SK-N-SH (cell line): Measurements from ENCODE around the gene MMP2. TPM values are rescaled to one million over a fixed set of nuclear protein-coding genes. Genes with fewer than 3 reads are reported as not detected.
A peak's percentile ranks its signal among the peaks of the same experiment; 100 is the strongest.

Experiments used
- CTCF ChIA-PET: fragments of 300-600, 350-600 bp; formaldehyde crosslinking; extraction: SDS; loops from one replicate; lab custom pipeline; 2021; lab: Yijun Ruan, JAX
- POLR2A ChIA-PET: fragments of 350-600 bp; sonication (Branson Sonifier 250); formaldehyde crosslinking; extraction: SDS; loops from one replicate; lab custom pipeline; 2020; ENCODE audit warnings: antibody characterized with exemption, inconsistent platforms; lab: Yijun Ruan, JAX
- DNase-seq: peaks from one replicate; pipeline ENCODE4 v3.0.0; 2012
- H2AFZ ChIP-seq: fragments of 200-600 bp; sonication (generic); 2 replicates; pipeline ENCODE4 v1.8.1; 2016; ENCODE audit warnings: antibody characterized with exemption, mild to moderate bottlenecking, low read depth
- H3F3A ChIP-seq: fragments of 200-600 bp; sonication (generic); replicated peaks from 2 replicates; pipeline ENCODE3; 2016; ENCODE audit warnings: antibody characterized with exemption, mild to moderate bottlenecking; ENCODE audit not compliant: insufficient read depth
- H3K27ac ChIP-seq, 2 experiments: fragments of 200-500 bp in 1 of 2; fragments of 200-600 bp in 1 of 2; sonication (Bioruptor generic) in 1 of 2; sonication (generic), shearing (Covaris generic) in 1 of 2; 2 replicates each; pipeline versions ENCODE4 v1.5.1 to v1.6.1; 2014 to 2016; ENCODE audit warnings: low read depth in 2 of 2, inconsistent platforms in 1 of 2, low read length in 1 of 2, mild to moderate bottlenecking in 1 of 2, mixed read lengths in 1 of 2
- H3K27me3 ChIP-seq: fragments of 200-600 bp; sonication (generic), shearing (Covaris generic); 2 replicates; pipeline ENCODE4 v1.6.1; 2016; ENCODE audit warnings: mixed run types; ENCODE audit not compliant: insufficient read depth
- H3K36me3 ChIP-seq, 2 experiments: fragments of 200-500 bp in 1 of 2; fragments of 200-600 bp in 1 of 2; sonication (Bioruptor generic) in 1 of 2; sonication (generic) in 1 of 2; replicated peaks in 1 of 2; 2 replicates each; pipeline versions ENCODE3 to v1.5.1; 2014 to 2016; ENCODE audit warnings: low read length in 1 of 2, mild to moderate bottlenecking in 1 of 2; ENCODE audit not compliant: insufficient read depth in 2 of 2, control insufficient read depth in 1 of 2
- H3K4me1 ChIP-seq, 2 experiments: fragments of 200-500 bp in 1 of 2; fragments of 200-600 bp in 1 of 2; sonication (Bioruptor generic) in 1 of 2; sonication (generic), shearing (Covaris generic) in 1 of 2; 2 replicates each; pipeline versions ENCODE4 v1.5.1 to v1.6.1; 2014 to 2016; ENCODE audit warnings: low read depth in 1 of 2, low read length in 1 of 2, mixed run types in 1 of 2; ENCODE audit not compliant: insufficient read depth in 2 of 2, control insufficient read depth in 1 of 2
- H3K4me2 ChIP-seq: fragments of 200-600 bp; sonication (generic), shearing (Covaris generic); 2 replicates; pipeline ENCODE4 v1.6.1; 2017; ENCODE audit warnings: mixed run types
- H3K4me3 ChIP-seq, 2 experiments: fragments of 200-500 bp in 1 of 2; fragments of 200-600 bp in 1 of 2; sonication (Bioruptor generic) in 1 of 2; sonication (generic), shearing (Covaris generic) in 1 of 2; 2 replicates each; pipeline versions ENCODE4 v1.5.1 to v1.8.1; 2014 to 2016; ENCODE audit warnings: low read depth in 2 of 2, inconsistent platforms in 1 of 2, low read length in 1 of 2, mild to moderate bottlenecking in 1 of 2, mixed read lengths in 1 of 2, moderate library complexity in 1 of 2
- H3K79me2 ChIP-seq: fragments of 200-600 bp; sonication (generic); 2 replicates; pipeline ENCODE4 v1.8.1; 2017; ENCODE audit warnings: mild to moderate bottlenecking; ENCODE audit not compliant: insufficient read depth
- H3K9ac ChIP-seq: fragments of 200-600 bp; sonication (generic); 2 replicates; pipeline ENCODE4 v1.6.1; 2017; ENCODE audit warnings: mixed run types
- H3K9me2 ChIP-seq: fragments of 200-600 bp; sonication (generic); 2 replicates; pipeline ENCODE4 v1.6.1; 2017; ENCODE audit warnings: mixed run types
- H3K9me3 ChIP-seq: fragments of 200-600 bp; sonication (generic); 2 replicates; pipeline ENCODE4 v1.6.1; 2017; ENCODE audit warnings: mixed run types, mild to moderate bottlenecking, moderate library complexity
- H4K20me1 ChIP-seq: fragments of 200-600 bp; sonication (generic); 2 replicates; pipeline ENCODE4 v1.6.1; 2017; ENCODE audit warnings: mild to moderate bottlenecking, mixed run types; ENCODE audit not compliant: insufficient read depth
- CTCF ChIP-seq: fragments of 200-600 bp; sonication (generic); IDR thresholded peaks from 2 replicates; pipeline ENCODE4 v1.6.1; 2017; ENCODE audit warnings: antibody characterized with exemption, mild to moderate bottlenecking, moderate library complexity
- ELF1 ChIP-seq: IDR thresholded peaks from 2 replicates; pipeline ENCODE4 v1.4.0; 2012
- FOSL2 ChIP-seq: IDR thresholded peaks from 2 replicates; pipeline ENCODE4 v1.4.0; 2012; ENCODE audit warnings: low read depth, mild to moderate bottlenecking, moderate library complexity, borderline replicate concordance
- FOXM1 ChIP-seq: IDR thresholded peaks from 2 replicates; pipeline ENCODE4 v1.4.0; 2012; ENCODE audit warnings: low read depth, mild to moderate bottlenecking
- GABPA ChIP-seq: IDR thresholded peaks from 2 replicates; pipeline ENCODE4 v1.4.0; 2012; ENCODE audit warnings: low read depth, mild to moderate bottlenecking
- MAX ChIP-seq: IDR thresholded peaks from 2 replicates; pipeline ENCODE4 v1.4.0; 2012; ENCODE audit warnings: low read depth
- POLR2AphosphoS5 ChIP-seq: IDR thresholded peaks from 2 replicates; pipeline ENCODE4 v1.6.1; 2012; ENCODE audit warnings: low read depth, low read length
- RAD21 ChIP-seq: IDR thresholded peaks from 2 replicates; pipeline ENCODE4 v1.6.1; 2012; ENCODE audit warnings: mild to moderate bottlenecking, low read length
- RXRA ChIP-seq: IDR thresholded peaks from 2 replicates; pipeline ENCODE4 v1.4.0; 2012; ENCODE audit warnings: low read depth, mild to moderate bottlenecking, borderline replicate concordance
- TEAD4 ChIP-seq: IDR thresholded peaks from 2 replicates; pipeline ENCODE4 v1.4.0; 2012; ENCODE audit warnings: mild to moderate bottlenecking, borderline replicate concordance; ENCODE audit not compliant: insufficient read depth
- WGBS: methylation state at CpG from one replicate; pipeline ENCODE4 v1.1.6; 2017; ENCODE audit warnings: low lambda C conversion rate; 5-methylcytosine and 5-hydroxymethylcytosine counted together
- polyA plus RNA-seq, 3 experiments: library from polyadenylated mRNA; depleted of rRNA; stranded (reverse); fragments of >200 nt; gene quantifications; 2 replicates each; pipeline ENCODE4 v1.2.3, GENCODE V29; 2012
- TF ChIP-seq, protein P1 (sequence below): IDR thresholded peaks from 2 replicates; pipeline ENCODE4 v1.4.0; 2012; ENCODE audit warnings: low read depth, borderline replicate concordance
- TF ChIP-seq, protein P2 (sequence below): IDR thresholded peaks from 2 replicates; pipeline ENCODE4; 2012
- TF ChIP-seq, protein P3 (sequence below): IDR thresholded peaks from 2 replicates; pipeline ENCODE4 v1.4.0; 2012; ENCODE audit warnings: low read depth, borderline replicate concordance

The MMP2 gene
- polyA plus RNA-seq, 1 of the 3 experiments (the other 2 are of a cell fraction) = 1,101 TPM

GRCh38 chr16:55496509-55497145 lies 17.6 kb downstream of the MMP2 start:
- WGBS = 0% methylated on average over 1 of the region's 8 CpGs
- peak overlapping the region; percentile 84 to 94 for H3K27ac ChIP-seq
- H3K4me2 ChIP-seq = no peak overlapping the region
- H4K20me1 ChIP-seq = no peaks in the 10 kb centered on the region
- H3K36me3 ChIP-seq = peaks cover 55 to 79% of the 10 kb centered on the region in 2 experiments
- ChIA-PET CTCF (interaction anchor here (0.8 to 2.2 kb wide), 3 partner anchors 31 to 210 kb away, joined by 3 to 11 read pairs (median 3); no protein-coding TSS in a partner anchor), POLR2A (interaction anchor here (0.9 kb wide), 1 partner anchor 156 kb away, joined by 3 read pairs; no protein-coding TSS in a partner anchor)
- H3K9me2 ChIP-seq = no peaks in the 10 kb centered on the region
- no peak overlapping the region for H3K9ac ChIP-seq
- no peak overlapping the region for H2AFZ ChIP-seq
- no peaks in the 10 kb centered on the region for H3K27me3 ChIP-seq
- TF ChIP-seq RAD21 (no peak), GABPA (no peak), TEAD4 (no peak), CTCF (no peak), MAX (no peak), POLR2AphosphoS5 (no peak), FOXM1 (no peak), FOSL2 (no peak), ELF1 (no peak), RXRA (no peak)
- TF ChIP-seq, protein P1, sequence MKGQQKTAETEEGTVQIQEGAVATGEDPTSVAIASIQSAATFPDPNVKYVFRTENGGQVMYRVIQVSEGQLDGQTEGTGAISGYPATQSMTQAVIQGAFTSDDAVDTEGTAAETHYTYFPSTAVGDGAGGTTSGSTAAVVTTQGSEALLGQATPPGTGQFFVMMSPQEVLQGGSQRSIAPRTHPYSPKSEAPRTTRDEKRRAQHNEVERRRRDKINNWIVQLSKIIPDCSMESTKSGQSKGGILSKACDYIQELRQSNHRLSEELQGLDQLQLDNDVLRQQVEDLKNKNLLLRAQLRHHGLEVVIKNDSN = no peak
- TF ChIP-seq, protein P2, sequence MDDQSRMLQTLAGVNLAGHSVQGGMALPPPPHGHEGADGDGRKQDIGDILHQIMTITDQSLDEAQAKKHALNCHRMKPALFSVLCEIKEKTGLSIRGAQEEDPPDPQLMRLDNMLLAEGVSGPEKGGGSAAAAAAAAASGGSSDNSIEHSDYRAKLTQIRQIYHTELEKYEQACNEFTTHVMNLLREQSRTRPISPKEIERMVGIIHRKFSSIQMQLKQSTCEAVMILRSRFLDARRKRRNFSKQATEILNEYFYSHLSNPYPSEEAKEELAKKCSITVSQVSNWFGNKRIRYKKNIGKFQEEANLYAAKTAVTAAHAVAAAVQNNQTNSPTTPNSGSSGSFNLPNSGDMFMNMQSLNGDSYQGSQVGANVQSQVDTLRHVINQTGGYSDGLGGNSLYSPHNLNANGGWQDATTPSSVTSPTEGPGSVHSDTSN = no peak
- TF ChIP-seq, protein P3, sequence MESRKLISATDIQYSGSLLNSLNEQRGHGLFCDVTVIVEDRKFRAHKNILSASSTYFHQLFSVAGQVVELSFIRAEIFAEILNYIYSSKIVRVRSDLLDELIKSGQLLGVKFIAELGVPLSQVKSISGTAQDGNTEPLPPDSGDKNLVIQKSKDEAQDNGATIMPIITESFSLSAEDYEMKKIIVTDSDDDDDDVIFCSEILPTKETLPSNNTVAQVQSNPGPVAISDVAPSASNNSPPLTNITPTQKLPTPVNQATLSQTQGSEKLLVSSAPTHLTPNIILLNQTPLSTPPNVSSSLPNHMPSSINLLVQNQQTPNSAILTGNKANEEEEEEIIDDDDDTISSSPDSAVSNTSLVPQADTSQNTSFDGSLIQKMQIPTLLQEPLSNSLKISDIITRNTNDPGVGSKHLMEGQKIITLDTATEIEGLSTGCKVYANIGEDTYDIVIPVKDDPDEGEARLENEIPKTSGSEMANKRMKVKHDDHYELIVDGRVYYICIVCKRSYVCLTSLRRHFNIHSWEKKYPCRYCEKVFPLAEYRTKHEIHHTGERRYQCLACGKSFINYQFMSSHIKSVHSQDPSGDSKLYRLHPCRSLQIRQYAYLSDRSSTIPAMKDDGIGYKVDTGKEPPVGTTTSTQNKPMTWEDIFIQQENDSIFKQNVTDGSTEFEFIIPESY = no peak
- peaks cover 51 to 65% of the 10 kb centered on the region in 2 experiments for H3K4me1 ChIP-seq
- H3F3A ChIP-seq = peaks cover 84% of the 10 kb centered on the region
- no peaks in the 10 kb centered on the region for H3K9me3 ChIP-seq
- DNase-seq = no peak
- H3K79me2 ChIP-seq = peaks cover 12% of the 10 kb centered on the region; the same call in 1 of the 2 replicates
- H3K4me3 ChIP-seq = no peak overlapping the region
